Fibroblast of gingiva (primary cell): ENCODE results near the gene SLC37A2.

ENCODE experiments used
- DNase-seq: peaks from one replicate; pipeline ENCODE4 v3.0.0-alpha.2; 2011; ENCODE audit warnings: low read depth

Gene SLC37A2

GRCh38 chr11:125071435-125071834, 8.3 kb downstream of the SLC37A2 start:
- DNase-seq = peak; percentile 25

- no peak for DNase-seq
These were observed 8.7 kb downstream of the SLC37A2 start for GRCh38 chr11:125071846-125072217.

GRCh38 chr11:125072218-125072960, 9.3 kb downstream of the SLC37A2 start:
- DNase-seq = no peak

- DNase-seq = no peak
These were observed 10.0 kb downstream of the SLC37A2 start for GRCh38 chr11:125072961-125073590.

- DNase-seq = no peak
These were observed 10.7 kb downstream of the SLC37A2 start for GRCh38 chr11:125073616-125074483.

- no peak for DNase-seq
These were observed 11.6 kb downstream of the SLC37A2 start for GRCh38 chr11:125074511-125075241.

- no peak for DNase-seq
These were observed 12.1 kb downstream of the SLC37A2 start for GRCh38 chr11:125075242-125075625.

GRCh38 chr11:125075900-125076317, 12.8 kb downstream of the SLC37A2 start:
- no peak for DNase-seq

GRCh38 chr11:125076378-125076945, 13.4 kb downstream of the SLC37A2 start:
- no peak for DNase-seq

- DNase-seq = no peak
These were observed 14.9 kb downstream of the SLC37A2 start for GRCh38 chr11:125078016-125078415.

GRCh38 chr11:125078516-125079140, 15.5 kb downstream of the SLC37A2 start:
- no peak for DNase-seq

- DNase-seq = no peak
These were observed 16.2 kb downstream of the SLC37A2 start for GRCh38 chr11:125079151-125079877.

GRCh38 chr11:125079878-125080530, 16.9 kb downstream of the SLC37A2 start:
- DNase-seq = no peak

GRCh38 chr11:125080531-125080911, 17.4 kb downstream of the SLC37A2 start:
- no peak for DNase-seq

- no peak for DNase-seq
These were observed 18.1 kb downstream of the SLC37A2 start for GRCh38 chr11:125081098-125081798.

- DNase-seq = no peak
These were observed 18.9 kb downstream of the SLC37A2 start for GRCh38 chr11:125082040-125082439.

- peak; percentile 59 for DNase-seq
These were observed 19.7 kb downstream of the SLC37A2 start for GRCh38 chr11:125082611-125083311.

GRCh38 chr11:125083312-125084056, 20.4 kb downstream of the SLC37A2 start:
- no peak for DNase-seq
